CD4-positive, alpha-beta memory T cell (primary cell): Measurements from ENCODE around the gene TMED9. TPM values are rescaled to one million over a fixed set of nuclear protein-coding genes. Genes with fewer than 3 reads are reported as not detected.

Source experiments
- CTCF ChIA-PET: fragments of 350-600 bp; sonication (Branson Sonifier 250); formaldehyde crosslinking; loops from one replicate; lab custom pipeline; 2021; ENCODE audit warnings: inconsistent platforms; ENCODE audit not compliant: partially characterized antibody; lab: Charles Lee
- POLR2A ChIA-PET: fragments of 350-600 bp; sonication (Branson Sonifier 250); formaldehyde crosslinking; loops from one replicate; lab custom pipeline; 2021; ENCODE audit not compliant: partially characterized antibody; lab: Charles Lee
- DNase-seq, 5 donors: peaks; one replicate each; pipeline versions ENCODE4 v3.0.0 to v3.0.0-alpha.2; 2020 to 2022; ENCODE audit warnings: mixed read lengths in 1 of 5
- H3K27ac ChIP-seq: one replicate; pipeline ENCODE4 v1.7.0; 2013; ENCODE audit warnings: low read depth, low read length
- H3K27me3 ChIP-seq: 2 replicates; pipeline ENCODE4 v1.7.0; 2013; ENCODE audit warnings: mild to moderate bottlenecking, low read length, moderate library complexity; ENCODE audit not compliant: insufficient read depth
- H3K36me3 ChIP-seq: 2 replicates; pipeline ENCODE4 v1.7.0; 2013; ENCODE audit warnings: mild to moderate bottlenecking, low read length, moderate library complexity; ENCODE audit not compliant: insufficient read depth
- H3K4me1 ChIP-seq: 2 replicates; pipeline ENCODE4 v1.7.0; 2013; ENCODE audit warnings: mild to moderate bottlenecking, low read length, moderate library complexity; ENCODE audit not compliant: insufficient read depth
- H3K4me3 ChIP-seq, 2 donors: one replicate each; pipeline ENCODE4 v1.7.0; 2013; ENCODE audit warnings: low read length in 2 of 2, mild to moderate bottlenecking in 1 of 2
- H3K9me3 ChIP-seq, 2 donors: one replicate each; pipeline ENCODE4 v1.7.0; 2013; ENCODE audit warnings: low read length in 2 of 2, control low read depth in 1 of 2; ENCODE audit not compliant: control insufficient read depth in 1 of 2
- H3K27ac Mint-ChIP-seq, 7 donors: one replicate each; pipeline ENCODE4 v1.8.0; 2020 to 2021; ENCODE audit warnings: mixed read lengths in 7 of 7, mild to moderate bottlenecking in 6 of 7, inconsistent platforms in 3 of 7, moderate library complexity in 3 of 7
- H3K27me3 Mint-ChIP-seq, 2 donors: one replicate each; pipeline ENCODE4 v1.8.0; 2020 to 2021; ENCODE audit warnings: mixed read lengths in 2 of 2
- H3K36me3 Mint-ChIP-seq, 2 donors: one replicate each; pipeline ENCODE4 v1.8.0; 2020 to 2021; ENCODE audit warnings: mixed read lengths in 2 of 2, inconsistent platforms in 1 of 2, mild to moderate bottlenecking in 1 of 2
- H3K4me1 Mint-ChIP-seq, 4 donors: one replicate each; pipeline ENCODE4 v1.8.0; 2020 to 2021; ENCODE audit warnings: mixed read lengths in 4 of 4, mild to moderate bottlenecking in 1 of 4
- H3K4me3 Mint-ChIP-seq, 8 donors: one replicate each; pipeline ENCODE4 v1.8.0; 2020 to 2021; ENCODE audit warnings: mixed read lengths in 8 of 8, mild to moderate bottlenecking in 7 of 8, moderate library complexity in 6 of 8, inconsistent platforms in 3 of 8
- H3K9me3 Mint-ChIP-seq, 8 donors: one replicate each; pipeline ENCODE4 v1.8.0; 2020 to 2021; ENCODE audit warnings: mixed read lengths in 8 of 8, mild to moderate bottlenecking in 5 of 8, inconsistent platforms in 3 of 8, moderate library complexity in 1 of 8
- intact Hi-C: fragments of 100-400 bp; cut with micrococcal nuclease; formaldehyde crosslinking; loops from one replicate; pipeline ENCODE4 v1.15.1; 2023
- polyA plus RNA-seq, 2 donors: library from polyadenylated mRNA; unstranded; fragments of 300-500 nt; fragmentation: Illumina TruSeq; gene quantifications; one replicate each; pipeline ENCODE4 v1.2.3, GENCODE V29; 2021
- total RNA-seq, 2 experiments: library from RNA; stranded (reverse); gene quantifications; one replicate each; pipeline ENCODE4 v1.2.3, GENCODE V29; 2021

TMED9 gene
- total and polyA plus RNA-seq, 4 experiments from 2014 or later = 93.7 to 133 (median 109) TPM

GRCh38 chr5:177608243-177609075 lies 16.5 kb downstream of the TMED9 start:
- ChIA-PET POLR2A (no interaction called here), CTCF (interaction anchor here (1.0 to 3.4 kb wide), 10 partner anchors 9 to 481 kb away, joined by 3 to 18 read pairs (median 3); no protein-coding TSS in a partner anchor)
- H3K27me3 Mint-ChIP-seq = no peaks in the 10 kb centered on the region
- Histone ChIP-seq H3K27ac (no peak overlapping the region), H3K27me3 (no peaks in the 10 kb centered on the region), H3K9me3 (no peaks in the 10 kb centered on the region), H3K4me1 (peaks cover 5% of the 10 kb centered on the region), H3K36me3 (no peaks in the 10 kb centered on the region), H3K4me3 (no peak overlapping the region)
- peaks cover 10 to 17% (median 14%) of the 10 kb centered on the region in 4 donors for H3K4me1 Mint-ChIP-seq
- H3K4me3 Mint-ChIP-seq = no peak overlapping the region
- no peak overlapping the region for H3K27ac Mint-ChIP-seq
- peaks cover 0 to 2% (median 0%) of the 10 kb centered on the region in 8 donors for H3K9me3 Mint-ChIP-seq
- DNase-seq = no peak
- intact Hi-C loops = no loop called here
- H3K36me3 Mint-ChIP-seq = peaks cover 0 to 24% of the 10 kb centered on the region in 2 donors

- Histone ChIP-seq H3K27me3 (no peaks in the 10 kb centered on the region), H3K4me3 (no peak overlapping the region), H3K36me3 (no peaks in the 10 kb centered on the region), H3K27ac (no peak overlapping the region), H3K9me3 (no peaks in the 10 kb centered on the region), H3K4me1 (peaks cover 5% of the 10 kb centered on the region)
- Mint-ChIP-seq H3K36me3 (peaks cover 0 to 20% of the 10 kb centered on the region in 2 donors), H3K4me1 (peaks cover 7 to 14% (median 10%) of the 10 kb centered on the region in 4 donors), H3K27me3 (no peaks in the 10 kb centered on the region), H3K4me3 (no peak overlapping the region), H3K27ac (peak overlapping the region in 1 of 7 donors; percentile 29), H3K9me3 (peaks cover 0 to 2% (median 0%) of the 10 kb centered on the region in 8 donors)
- CTCF ChIA-PET = interaction anchor here (1.0 to 3.4 kb wide), 3 partner anchors 9 to 453 kb away, joined by 3 to 18 read pairs (median 4); no protein-coding TSS in a partner anchor
- no peak for DNase-seq
- intact Hi-C loops = no loop called here
- POLR2A ChIA-PET = no interaction called here
Measured at GRCh38 chr5:177609076-177610059, 17.4 kb downstream of the TMED9 start.

GRCh38 chr5:177610131-177610769 lies 18.2 kb downstream of the TMED9 start:
- H3K27ac ChIP-seq = no peak overlapping the region
- no peak overlapping the region for H3K4me3 ChIP-seq
- CTCF ChIA-PET = no interaction called here
- POLR2A ChIA-PET = no interaction called here
- no peaks in the 10 kb centered on the region for H3K9me3 ChIP-seq
- H3K4me1 ChIP-seq = peaks cover 5% of the 10 kb centered on the region
- Mint-ChIP-seq H3K4me3 (peak overlapping the region in 1 of 8 donors; percentile 39), H3K4me1 (peaks cover 7 to 14% (median 10%) of the 10 kb centered on the region in 4 donors), H3K36me3 (peaks cover 0 to 17% of the 10 kb centered on the region in 2 donors), H3K9me3 (peaks cover 0 to 2% (median 0%) of the 10 kb centered on the region in 8 donors), H3K27me3 (no peaks in the 10 kb centered on the region), H3K27ac (peak overlapping the region in 3 of 7 donors; percentile 23 to 76 (median 47))
- no peaks in the 10 kb centered on the region for H3K36me3 ChIP-seq
- DNase-seq = no peak
- no peaks in the 10 kb centered on the region for H3K27me3 ChIP-seq
- intact Hi-C loops = no loop called here

GRCh38 chr5:177610770-177611445 lies 18.9 kb downstream of the TMED9 start:
- ChIA-PET CTCF (no interaction called here), POLR2A (interaction anchor here (0.9 to 1.1 kb wide), 2 partner anchors 11 to 18 kb away, joined by 3 read pairs; partner anchors contain the start of gene B4GALT7)
- no peak for DNase-seq
- H3K9me3 Mint-ChIP-seq = peaks cover 0 to 2% (median 0%) of the 10 kb centered on the region in 8 donors
- H3K4me1 ChIP-seq = peaks cover 5% of the 10 kb centered on the region
- no peaks in the 10 kb centered on the region for H3K27me3 Mint-ChIP-seq
- peaks cover 7 to 10% (median 9%) of the 10 kb centered on the region in 4 donors for H3K4me1 Mint-ChIP-seq
- peaks cover 4 to 17% of the 10 kb centered on the region in 2 donors for H3K36me3 Mint-ChIP-seq
- H3K36me3 ChIP-seq = no peaks in the 10 kb centered on the region
- no peaks in the 10 kb centered on the region for H3K9me3 ChIP-seq
- no peak overlapping the region for H3K4me3 ChIP-seq
- intact Hi-C loops = no loop called here
- H3K27me3 ChIP-seq = no peaks in the 10 kb centered on the region
- H3K27ac Mint-ChIP-seq = peak overlapping the region in 5 of 7 donors; percentile 12 to 81 (median 46)
- H3K4me3 Mint-ChIP-seq = peak overlapping the region in 1 of 8 donors; percentile 39
- H3K27ac ChIP-seq = no peak overlapping the region

GRCh38 chr5:177611446-177612214 lies 19.6 kb downstream of the TMED9 start:
- H3K9me3 Mint-ChIP-seq = peaks cover 0 to 2% (median 0%) of the 10 kb centered on the region in 8 donors
- peaks cover 5% of the 10 kb centered on the region for H3K4me1 ChIP-seq
- H3K9me3 ChIP-seq = no peaks in the 10 kb centered on the region
- peak overlapping the region in 3 of 7 donors; percentile 48 to 65 (median 60) for H3K27ac Mint-ChIP-seq
- H3K4me3 ChIP-seq = no peak overlapping the region
- no peak overlapping the region for H3K27ac ChIP-seq
- H3K27me3 Mint-ChIP-seq = no peaks in the 10 kb centered on the region
- ChIA-PET CTCF (no interaction called here), POLR2A (interaction anchor here (0.9 to 1.1 kb wide), 2 partner anchors 12 to 19 kb away, joined by 3 read pairs; partner anchors contain the start of gene B4GALT7)
- H3K36me3 ChIP-seq = no peaks in the 10 kb centered on the region
- H3K27me3 ChIP-seq = no peaks in the 10 kb centered on the region
- H3K36me3 Mint-ChIP-seq = peaks cover 11 to 16% of the 10 kb centered on the region in 2 donors
- DNase-seq = no peak
- intact Hi-C loops = no loop called here
- H3K4me1 Mint-ChIP-seq = peaks cover 3 to 7% (median 4%) of the 10 kb centered on the region in 4 donors
- no peak overlapping the region for H3K4me3 Mint-ChIP-seq

GRCh38 chr5:177612215-177612673 lies 20.2 kb downstream of the TMED9 start:
- Mint-ChIP-seq H3K4me3 (no peak overlapping the region), H3K27me3 (no peaks in the 10 kb centered on the region), H3K27ac (peak overlapping the region in 5 of 7 donors; percentile 32 to 65 (median 48)), H3K4me1 (peaks cover 0 to 4% (median under 1%) of the 10 kb centered on the region in 4 donors), H3K36me3 (peaks cover 12 to 15% of the 10 kb centered on the region in 2 donors), H3K9me3 (peaks cover 0 to 2% (median 0%) of the 10 kb centered on the region in 8 donors)
- intact Hi-C loops = no loop called here
- Histone ChIP-seq H3K4me3 (no peak overlapping the region), H3K36me3 (no peaks in the 10 kb centered on the region), H3K9me3 (no peaks in the 10 kb centered on the region), H3K4me1 (peaks cover 1% of the 10 kb centered on the region), H3K27ac (no peak overlapping the region), H3K27me3 (no peaks in the 10 kb centered on the region)
- ChIA-PET CTCF (no interaction called here), POLR2A (no interaction called here)
- no peak for DNase-seq
